ENCODE data around the gene A1CF.
"Not testable (repeated sequence)": the region's sequence is repeated elsewhere in the genome, so short reads cannot be mapped to it uniquely, and the experiment has no call there.

The A1CF gene, protein sequence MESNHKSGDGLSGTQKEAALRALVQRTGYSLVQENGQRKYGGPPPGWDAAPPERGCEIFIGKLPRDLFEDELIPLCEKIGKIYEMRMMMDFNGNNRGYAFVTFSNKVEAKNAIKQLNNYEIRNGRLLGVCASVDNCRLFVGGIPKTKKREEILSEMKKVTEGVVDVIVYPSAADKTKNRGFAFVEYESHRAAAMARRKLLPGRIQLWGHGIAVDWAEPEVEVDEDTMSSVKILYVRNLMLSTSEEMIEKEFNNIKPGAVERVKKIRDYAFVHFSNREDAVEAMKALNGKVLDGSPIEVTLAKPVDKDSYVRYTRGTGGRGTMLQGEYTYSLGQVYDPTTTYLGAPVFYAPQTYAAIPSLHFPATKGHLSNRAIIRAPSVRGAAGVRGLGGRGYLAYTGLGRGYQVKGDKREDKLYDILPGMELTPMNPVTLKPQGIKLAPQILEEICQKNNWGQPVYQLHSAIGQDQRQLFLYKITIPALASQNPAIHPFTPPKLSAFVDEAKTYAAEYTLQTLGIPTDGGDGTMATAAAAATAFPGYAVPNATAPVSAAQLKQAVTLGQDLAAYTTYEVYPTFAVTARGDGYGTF

DNA sequence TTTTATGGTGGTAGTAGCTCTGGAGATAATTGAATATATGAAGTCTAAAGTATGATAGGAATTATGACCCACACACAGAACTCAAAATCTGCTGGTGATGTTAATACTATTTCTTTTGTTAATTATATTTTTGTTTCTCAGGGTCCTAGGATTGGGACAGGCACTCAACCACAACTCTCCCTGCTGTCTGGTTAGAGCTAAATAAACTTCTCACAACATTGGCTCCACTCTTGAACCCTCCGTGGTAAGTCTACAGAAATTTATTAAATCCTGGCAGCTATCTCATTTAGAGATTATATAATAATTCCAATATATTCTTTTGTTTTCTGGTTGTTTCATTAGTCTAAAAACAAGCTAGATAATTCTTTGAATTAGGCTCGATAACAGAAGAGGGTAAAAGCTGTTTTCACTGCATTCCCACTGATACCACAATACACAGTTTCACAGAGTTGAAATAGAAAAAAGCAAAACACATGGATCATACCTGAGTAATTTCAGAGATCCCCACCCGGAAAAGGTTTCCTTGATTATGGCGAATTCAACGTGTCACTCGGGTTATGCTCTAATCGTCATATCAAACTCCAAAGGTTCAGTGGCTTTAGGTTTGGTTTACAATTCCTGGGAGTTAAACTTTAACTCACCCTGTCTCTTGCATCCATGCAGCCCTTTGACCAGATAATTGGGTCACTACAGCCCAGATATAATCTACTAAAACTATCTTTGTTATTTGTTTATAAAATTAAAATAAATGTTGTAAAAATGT, at the start of gene A1CF:
A1CF (minus strand) TSS at position 531 of the 763 bp plus-strand sequence. CDS start 25,687 bp downstream, outside the sequence.
- no peak for DNase-seq

DNA sequence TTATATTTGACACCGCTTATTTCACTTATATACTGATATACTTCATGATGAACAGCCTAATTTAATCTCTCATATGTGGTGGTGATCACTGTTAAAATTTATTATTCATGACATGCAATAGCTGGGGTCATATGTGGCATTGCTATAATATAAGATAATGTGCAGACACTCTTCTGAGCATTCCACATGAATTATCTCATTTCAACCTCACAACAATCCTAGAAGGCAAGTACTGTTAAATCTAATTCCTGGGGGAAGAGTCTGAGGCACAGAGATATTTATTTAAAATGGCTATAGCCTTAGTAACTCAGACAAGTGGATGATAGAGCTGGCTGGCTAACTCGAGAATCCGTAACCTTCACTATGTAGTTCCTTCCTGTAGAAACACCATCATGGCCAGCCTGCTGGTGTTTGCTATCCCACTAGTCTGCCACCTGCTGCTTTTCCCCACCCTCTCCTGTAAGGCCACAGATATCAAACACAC, 46.6 kb upstream of the A1CF start:
- DNase-seq, result no peak

DNA sequence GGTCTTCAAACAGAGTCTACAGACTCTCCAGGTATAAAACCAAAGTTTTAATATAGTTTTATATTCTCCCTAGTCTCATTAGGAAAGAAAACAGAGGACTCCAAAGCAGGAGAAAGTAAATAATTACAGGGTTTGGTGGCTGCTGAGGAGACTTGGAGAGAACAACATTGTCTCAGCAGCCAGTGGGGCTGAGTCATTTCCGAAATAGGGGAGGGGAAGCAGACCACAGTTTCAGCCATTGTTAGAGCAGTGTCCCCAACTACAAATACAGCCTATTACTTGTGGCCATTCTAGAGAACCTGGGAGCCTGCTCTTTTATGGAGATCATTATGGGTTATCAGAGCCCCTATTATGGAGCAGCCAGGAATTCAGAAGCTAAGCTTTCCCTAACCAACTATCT, 44.2 kb upstream of the A1CF start:
- DNase-seq, result no peak

DNA sequence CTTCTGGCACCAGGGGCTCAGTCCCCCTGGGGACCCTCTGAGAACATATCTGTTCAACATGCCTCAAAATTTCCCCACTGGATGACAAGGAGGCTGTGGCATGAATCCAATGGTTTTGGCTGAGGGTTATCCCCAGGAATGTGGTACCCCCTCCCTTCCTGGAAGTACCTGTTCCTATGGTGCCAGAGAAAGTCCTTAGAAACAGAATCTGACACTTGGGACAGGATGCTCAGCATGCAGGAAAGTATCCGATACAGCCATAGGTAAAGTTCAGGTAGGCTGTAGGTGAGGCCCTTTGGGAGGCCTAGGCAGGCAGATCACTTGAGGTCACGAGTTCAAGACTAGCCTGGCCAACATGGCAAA, 42.7 kb upstream of the A1CF start:
- no peak for DNase-seq

DNA sequence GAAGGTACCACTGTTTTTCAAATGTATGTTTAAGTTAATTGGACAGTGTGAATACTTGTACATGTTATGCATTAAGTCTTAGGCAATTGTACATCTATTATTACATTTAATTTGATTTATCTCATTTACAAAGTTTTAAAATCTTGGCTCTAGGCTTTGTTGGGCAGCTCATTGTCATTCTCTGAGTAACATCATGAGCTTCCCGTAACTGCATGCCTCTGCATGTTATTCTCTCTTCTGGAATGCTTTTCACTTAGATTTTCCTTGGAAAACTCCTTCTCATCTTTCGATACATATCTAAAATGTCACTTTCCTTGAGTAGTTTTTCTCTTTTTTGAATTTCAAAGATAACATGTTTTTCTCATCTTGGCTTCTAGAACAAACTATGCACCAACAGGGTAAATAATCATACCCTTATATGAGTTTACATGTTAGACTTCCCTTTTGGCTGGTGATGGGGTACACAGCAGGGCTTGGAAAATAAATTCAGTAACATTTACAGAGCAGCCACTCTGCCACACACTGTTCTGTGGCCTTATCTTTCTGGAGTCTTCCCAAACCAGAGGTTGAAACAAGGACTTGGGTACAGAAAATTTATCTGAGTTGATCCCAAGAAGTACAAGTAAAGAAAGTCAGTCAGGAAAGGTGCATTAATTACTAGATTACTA, 42.2 kb upstream of the A1CF start:
- no peak for DNase-seq

DNA sequence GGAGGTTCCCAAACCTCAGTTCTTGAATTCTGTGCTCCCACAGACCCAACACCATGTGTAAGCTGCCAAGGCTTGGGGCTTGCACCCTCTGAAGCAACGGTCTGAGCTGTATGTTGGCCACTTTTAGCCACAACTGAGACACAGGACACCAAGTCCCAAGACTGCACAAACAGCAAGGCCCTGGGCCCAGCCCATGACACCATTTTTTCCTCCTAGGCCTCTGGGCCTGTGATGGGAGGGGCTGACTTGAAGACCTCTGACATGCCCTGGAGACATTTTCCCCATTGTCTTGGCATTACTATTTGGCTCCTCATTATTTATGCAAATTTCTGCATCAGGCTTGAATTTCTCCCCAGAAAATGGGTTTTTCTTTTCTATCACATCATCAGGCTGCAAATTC, 38.0 kb upstream of the A1CF start:
- DNase-seq, result not testable (repeated sequence)

DNA sequence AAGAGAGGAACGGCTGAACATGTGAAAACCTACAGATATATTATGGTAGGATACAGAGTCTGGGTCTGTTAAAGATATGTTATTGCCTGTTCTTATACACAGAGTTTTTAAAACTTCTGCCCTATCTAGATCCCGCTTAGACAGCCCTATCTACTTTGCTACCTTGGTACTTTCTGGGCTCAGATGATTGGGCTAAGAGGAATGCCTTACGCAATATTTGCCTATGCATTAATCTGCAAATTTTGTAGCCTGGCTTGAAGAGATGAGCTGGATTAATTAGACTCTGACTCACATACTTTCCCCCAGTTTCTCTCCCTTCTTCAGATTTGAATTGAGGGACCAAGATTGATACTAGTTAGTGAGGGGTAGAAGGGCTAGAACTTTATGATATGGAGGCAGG, 33.6 kb upstream of the A1CF start:
- no peak for DNase-seq

DNA sequence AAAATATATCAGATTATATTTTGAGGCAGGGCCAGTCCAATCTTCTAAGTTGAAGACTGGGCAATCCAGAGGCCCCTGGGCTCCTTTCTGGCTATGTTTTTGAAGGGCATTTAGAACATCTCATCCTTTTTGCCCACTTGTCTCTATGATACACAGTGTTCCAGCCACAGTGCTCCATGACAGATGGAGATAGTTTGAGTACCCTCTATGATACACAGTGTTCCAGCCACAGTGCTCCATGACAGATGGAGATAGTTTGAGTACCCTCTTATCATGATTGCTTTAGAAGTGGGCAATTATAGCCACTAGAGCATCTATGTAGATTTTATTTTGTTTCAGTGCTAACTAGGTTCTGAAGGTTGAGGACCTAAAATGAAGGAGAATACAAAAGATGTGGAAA, 33.1 kb upstream of the A1CF start:
- DNase-seq, result no peak

DNA sequence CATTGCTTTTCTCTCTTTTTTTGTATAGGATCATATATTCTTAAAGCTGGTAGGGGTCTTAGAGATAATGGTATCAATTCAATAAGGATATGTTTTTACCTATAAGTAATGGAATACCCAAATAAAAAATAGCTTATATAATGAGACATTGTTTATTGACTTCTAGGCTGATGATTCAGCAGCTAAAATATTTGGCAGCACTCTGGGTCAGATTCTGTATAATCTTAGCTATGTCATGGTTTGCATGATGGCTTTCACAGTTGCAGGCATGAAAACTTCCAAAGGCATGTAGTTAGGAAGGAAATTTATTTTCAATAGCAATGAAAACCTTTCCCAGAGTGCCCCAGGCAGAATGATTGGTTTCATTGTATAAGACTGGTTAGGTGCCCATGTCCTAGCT, 32.1 kb upstream of the A1CF start:
- no peak for DNase-seq

DNA sequence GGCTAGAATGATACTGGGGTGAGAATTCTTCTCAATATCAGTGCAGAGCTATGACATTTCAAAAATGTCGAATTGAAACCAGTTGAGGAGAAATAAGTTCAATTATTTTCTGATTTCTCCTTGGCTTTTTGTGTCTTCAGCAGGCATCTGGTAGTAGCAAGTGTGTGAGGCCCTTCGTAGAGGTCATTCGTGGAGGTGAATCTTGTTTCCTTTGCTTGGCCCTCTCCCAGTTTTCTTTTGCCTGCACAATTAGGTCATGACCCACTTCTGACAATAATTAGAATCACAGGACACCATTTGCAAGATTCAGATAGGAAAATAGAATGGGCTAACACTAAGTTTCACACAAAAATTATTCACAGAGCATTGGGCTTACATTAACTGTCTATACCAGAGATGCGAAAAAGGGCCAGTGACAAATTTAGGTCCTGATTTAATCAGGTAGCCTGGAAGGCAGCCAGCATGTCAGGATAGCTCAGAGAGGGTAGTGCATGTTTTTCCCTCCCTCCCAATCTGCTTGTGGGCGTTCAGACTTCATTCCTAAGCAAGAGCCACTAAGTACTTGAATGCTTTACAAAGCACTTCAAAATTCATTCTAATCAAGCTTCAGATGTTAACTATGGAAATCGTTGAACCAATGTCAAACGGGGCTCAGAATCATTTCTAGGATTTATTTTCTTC, 24.0 kb upstream of the A1CF start:
- DNase-seq, result no peak

DNA sequence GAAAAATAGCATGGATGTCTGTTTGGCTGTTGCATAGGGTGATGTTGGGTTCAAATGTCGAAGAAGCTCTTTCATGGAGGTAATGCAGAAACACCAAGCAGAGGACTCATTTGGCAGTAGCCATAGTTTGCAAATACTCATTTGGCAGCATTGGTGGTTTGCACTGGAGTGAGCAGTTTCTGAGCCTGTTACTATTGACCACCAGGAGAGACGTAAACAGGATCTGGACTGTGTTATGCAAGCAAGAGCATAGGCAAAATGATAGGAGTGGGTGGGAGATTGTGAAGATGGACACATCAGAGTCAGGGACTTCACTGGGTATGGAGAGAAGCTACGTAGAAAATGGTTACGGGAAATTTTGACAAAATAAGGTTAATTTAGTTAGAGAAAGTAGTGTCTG, 22.9 kb upstream of the A1CF start:
- DNase-seq, result no peak

DNA sequence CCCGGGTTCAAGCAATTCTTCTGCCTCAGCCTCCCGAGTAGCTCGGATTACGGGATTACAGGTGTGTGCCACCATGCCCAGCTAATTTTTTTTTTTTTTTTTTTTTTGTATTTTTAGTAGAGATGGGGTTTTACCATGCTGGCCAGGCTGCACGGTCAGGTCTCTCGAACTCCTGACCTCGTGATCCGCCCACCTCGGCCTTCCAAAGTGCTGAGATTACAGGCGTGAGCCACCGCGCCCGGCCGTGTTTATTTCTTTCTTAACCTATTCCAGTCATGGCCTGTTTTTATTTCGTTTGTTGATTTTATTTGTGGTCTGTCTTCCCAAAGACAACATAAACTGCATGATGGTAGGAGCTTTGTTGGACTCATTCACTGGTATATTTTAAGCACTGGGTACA, 20.4 kb upstream of the A1CF start:
- DNase-seq, result not testable (repeated sequence)

DNA sequence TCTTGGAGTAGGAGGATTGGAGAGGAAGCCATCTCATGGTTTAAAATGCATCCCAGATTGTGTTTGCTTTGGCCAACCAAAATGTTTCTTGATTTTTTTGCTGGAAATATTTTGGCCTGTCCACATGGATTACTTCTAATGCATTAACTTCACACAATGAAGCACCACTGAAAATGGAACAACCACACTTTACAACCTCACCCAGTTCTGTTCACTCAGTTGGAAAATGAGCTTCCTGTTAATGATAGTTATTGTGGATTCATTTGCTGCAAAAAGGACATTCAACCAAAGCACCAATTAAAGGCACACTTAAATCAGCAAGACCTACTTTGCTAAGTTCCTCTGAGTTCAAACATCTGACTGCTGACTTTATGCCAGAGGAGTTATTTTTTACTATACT, 11.3 kb upstream of the A1CF start:
- DNase-seq, result no peak

DNA sequence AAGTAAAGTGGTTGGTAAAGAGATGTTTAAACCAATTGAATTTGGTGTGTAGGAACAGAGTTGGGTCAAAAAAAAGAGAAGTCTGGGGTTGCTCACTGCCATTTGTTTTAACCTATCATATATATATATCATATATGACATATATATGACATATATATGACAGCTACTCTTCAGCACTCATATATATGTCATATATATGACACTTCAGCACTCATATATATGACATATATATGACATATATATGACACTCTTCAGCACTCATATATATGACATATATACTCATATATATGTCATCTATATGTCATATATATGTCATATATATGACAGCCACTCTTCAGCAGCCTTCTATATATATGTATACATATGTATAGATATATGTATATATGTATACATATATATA, 8.9 kb upstream of the A1CF start:
- DNase-seq, result no peak

DNA sequence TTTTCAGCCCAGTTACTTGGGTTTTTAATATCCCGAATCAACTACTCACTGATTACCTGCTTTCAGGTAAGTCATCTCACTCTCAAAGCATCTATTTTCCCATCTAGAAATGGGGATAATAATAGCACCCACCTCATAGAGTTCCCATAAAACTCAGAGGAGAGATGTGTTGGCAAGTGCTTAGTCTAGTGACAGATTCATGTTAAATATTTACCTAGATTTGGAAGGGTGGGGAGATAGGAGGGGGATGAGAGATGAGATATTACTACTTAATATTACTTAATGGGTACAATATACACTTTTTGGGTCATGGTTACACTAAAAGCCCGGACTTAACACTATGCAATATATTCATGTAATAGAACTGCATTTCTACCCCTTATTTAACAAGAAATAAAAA, 7.0 kb upstream of the A1CF start:
- no peak for DNase-seq

DNA sequence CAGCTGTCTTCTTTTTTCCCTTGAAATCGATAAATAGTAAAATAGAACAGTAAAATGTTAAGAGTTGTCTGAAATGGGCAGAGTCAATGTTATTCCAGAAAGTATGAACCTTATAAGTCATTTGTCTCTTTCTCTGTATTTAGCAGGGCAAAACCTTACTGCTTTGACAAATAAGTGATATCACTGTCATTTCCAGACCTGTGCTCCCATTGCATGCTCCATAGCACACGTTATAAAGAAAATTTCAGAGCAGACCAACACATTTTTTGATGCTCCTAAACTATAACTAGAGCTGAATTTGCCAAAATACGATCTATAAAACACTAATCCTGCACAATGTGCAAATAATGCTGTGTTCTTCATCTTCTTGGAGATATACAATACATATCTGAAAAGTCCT, 1.1 kb downstream of the A1CF start:
- DNase-seq, result no peak

DNA sequence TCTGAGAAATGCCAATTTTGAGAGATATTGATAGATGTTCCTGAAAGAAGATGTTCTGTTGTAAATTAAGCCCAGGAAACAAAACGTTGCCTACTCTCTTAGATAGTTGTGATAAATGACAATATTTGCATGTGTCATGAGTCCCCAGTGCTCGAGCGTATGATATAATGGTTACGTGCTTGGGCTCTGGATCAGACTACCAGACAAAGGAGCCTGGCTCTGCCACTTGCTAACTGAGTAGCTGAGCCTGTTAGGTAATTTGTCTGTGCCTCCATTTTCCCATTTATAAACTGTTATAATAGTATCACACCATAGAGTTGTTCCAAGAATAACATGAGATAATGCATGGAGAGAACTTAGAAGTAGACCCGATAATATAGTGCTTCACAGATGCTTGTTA, 1.8 kb downstream of the A1CF start:
- no peak for DNase-seq

DNA sequence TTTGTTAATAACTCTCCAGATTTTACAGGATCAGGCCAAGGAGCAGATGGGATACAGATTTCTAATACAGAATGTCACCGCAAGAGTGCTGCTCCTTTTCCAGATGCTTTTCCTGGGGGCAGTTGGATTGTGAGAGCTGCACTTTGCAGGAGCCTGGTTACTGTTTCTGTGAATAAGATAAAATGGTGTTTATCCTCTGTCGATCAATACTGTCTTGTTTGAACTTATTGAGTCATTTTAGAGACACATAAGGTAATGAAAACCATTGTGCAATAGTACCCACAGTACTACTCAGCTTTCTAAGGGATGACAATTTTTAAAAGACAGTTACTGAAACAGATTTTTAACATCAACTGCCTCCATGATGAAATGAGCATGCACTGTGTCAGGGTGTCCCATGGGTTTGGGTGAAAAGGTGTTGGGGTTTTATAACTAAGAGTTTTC, 2.9 kb downstream of the A1CF start:
- DNase-seq, result no peak

DNA sequence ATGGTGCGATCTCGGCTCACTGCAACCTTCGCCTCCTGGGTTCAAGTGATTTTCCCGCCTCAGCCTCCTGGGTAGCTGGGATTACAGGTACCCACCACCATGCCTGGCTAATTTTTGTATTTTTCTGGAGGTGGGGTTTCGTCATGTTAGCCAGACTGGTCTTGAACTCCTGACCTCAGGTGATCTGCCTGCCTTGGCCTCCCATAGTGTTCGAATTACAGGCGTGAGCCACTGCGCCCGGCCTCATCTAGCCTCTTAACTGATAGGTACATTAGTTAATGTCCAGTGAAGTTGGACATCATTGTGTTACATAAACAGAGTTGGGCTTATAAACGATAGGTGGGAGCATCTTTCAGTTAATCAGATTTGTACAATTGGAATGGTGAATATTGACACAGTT, 4.4 kb downstream of the A1CF start:
- DNase-seq, result not testable (repeated sequence)

DNA sequence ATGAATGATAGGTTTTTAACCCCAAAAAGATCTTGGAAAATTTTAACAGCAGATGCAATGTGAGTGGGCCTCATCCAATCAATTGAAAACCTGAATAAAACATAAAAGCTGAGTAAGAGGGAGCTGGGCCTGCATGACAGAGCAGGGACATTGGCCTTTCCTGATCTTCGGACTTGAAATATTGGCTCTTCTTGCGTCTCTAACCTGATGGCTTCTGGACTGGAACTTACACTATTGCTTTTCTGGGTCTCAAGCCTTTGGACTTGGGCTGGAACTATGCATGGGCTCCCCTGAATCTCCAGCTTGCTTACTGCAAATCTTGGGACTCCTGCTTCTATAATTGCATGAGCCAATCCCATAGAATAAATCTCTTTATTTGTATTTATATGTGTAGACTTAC, 9.0 kb downstream of the A1CF start:
- DNase-seq, result no peak

DNA sequence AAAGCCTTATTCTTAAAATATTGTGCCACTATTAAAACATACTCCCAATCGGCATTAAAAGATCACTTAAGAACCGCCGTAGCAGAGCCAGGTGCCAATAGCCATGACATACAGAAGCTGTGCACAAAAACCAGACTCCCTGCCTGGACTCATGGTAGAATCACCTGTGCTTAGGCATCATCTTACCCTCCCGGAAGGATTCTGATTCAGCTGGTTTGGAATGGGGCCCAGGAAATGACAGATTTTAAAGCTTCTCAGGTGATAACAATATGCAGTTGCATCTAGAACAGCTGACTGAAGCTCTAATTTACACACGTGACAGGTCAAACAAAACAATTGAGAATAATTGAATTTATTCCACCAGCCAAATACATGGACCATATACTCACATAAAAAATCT, 10.7 kb downstream of the A1CF start:
- no peak for DNase-seq

DNA sequence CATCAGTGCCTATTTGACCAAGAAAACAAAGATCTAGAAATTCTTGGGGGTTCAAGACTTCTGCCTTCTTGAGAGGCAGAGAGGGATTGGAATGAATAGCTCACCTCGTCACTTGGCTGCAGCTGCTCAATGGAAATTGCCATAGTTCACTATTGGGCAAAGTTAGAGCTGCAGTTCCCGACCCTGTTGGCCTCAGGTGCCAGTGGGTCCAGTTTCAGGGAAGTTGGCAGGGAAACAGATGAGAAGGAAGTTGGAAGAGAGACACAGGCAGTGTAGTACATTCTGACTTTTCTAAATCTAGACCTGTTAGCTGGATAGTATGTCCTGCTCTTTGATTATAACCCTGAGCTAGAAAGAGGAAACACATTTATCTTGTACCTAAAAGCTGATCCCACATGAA, 19.1 kb downstream of the A1CF start:
- DNase-seq, result no peak

DNA sequence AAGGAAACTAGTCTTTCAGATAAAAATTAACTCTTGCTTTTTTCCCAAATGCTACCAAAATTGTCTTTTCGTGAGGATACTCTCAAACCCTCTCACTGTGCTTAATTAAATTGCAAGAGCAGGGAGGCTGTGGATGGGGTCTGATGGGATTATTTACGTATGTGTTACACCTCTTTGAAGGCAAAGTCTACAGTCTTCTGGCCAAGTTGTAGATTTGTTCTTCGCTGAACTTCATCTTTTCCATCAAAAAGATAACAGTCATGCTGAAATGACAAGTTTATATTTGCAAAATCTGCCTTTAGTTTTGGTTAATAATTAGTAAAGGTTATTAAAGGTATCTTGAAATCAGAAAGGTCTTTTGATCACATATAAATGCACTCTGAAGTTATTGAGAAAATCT, 22.7 kb downstream of the A1CF start:
- no peak for DNase-seq
